GM12892 (cell line): ENCODE data around the gene UBXN2A.

Source experiments
- POLR2A ChIP-seq: IDR thresholded peaks from 2 replicates; pipeline ENCODE4 v1.6.1; 2011; ENCODE audit warnings: low read depth, low read length, control low read depth
- POLR2AphosphoS5 ChIP-seq: IDR thresholded peaks from 2 replicates; pipeline ENCODE4 v1.6.1; 2011; ENCODE audit warnings: low read depth, low read length, control low read depth
- TAF1 ChIP-seq: IDR thresholded peaks from 2 replicates; pipeline ENCODE4 v1.6.1; 2011; ENCODE audit warnings: low read depth, mild to moderate bottlenecking, control low read depth, low read length, borderline replicate concordance

- TF ChIP-seq POLR2AphosphoS5: no peak
- TF ChIP-seq POLR2A: no peak
- no peak for TF ChIP-seq TAF1
Observed at GRCh38 chr2:24008672-24009366, 68.6 kb downstream of the UBXN2A start.
